OCI-LY7 (cell line): ENCODE results near the gene MCCC1. TPM values are rescaled to one million over a fixed set of nuclear protein-coding genes. Genes with fewer than 3 reads are reported as not detected.
"Not testable (repeated sequence)": the region's sequence is repeated elsewhere in the genome, so short reads cannot be mapped to it uniquely, and the experiment has no call there.

ENCODE experiments used
- BruUV-seq: library from RNA; stranded (reverse); fragments of 400-500 nt; replicated peaks from 2 replicates; lab custom pipeline; 2021; lab: Mats Ljungman, UMichigan
- CTCF ChIA-PET: fragments of 300-600 bp; sonication (Branson Sonifier 250); formaldehyde crosslinking; loops from one replicate; lab custom pipeline; 2022; ENCODE audit warnings: antibody characterized with exemption; ENCODE audit not compliant: unreplicated experiment; lab: Charles Lee
- POLR2A ChIA-PET: fragments of 300-600 bp; sonication (Branson Sonifier 250); formaldehyde crosslinking; loops from one replicate; lab custom pipeline; 2022; ENCODE audit warnings: antibody characterized with exemption; lab: Charles Lee
- DNase-seq: peaks from one replicate; pipeline ENCODE4 v3.0.0-alpha.2; 2015; ENCODE audit warnings: low spot score
- H2AFZ ChIP-seq: fragments of 200-600 bp; sonication (generic), shearing (Covaris generic); 2 replicates; pipeline ENCODE4 v1.6.1; 2014; ENCODE audit warnings: mild to moderate bottlenecking, antibody characterized with exemption, low read length, moderate library complexity
- H3K27ac ChIP-seq: fragments of 200-600 bp; sonication (generic); 2 replicates; pipeline ENCODE4 v1.5.1; 2014; ENCODE audit warnings: mixed run types, low read depth, mild to moderate bottlenecking, moderate library complexity, low read length, inconsistent platforms; ENCODE audit not compliant: poor library complexity, severe bottlenecking
- H3K36me3 ChIP-seq: fragments of 200-600 bp; sonication (generic); 2 replicates; pipeline ENCODE4 v1.6.1; 2014; ENCODE audit warnings: mild to moderate bottlenecking, antibody characterized with exemption, low read length, moderate library complexity, mixed read lengths; ENCODE audit not compliant: insufficient read depth
- H3K4me1 ChIP-seq: fragments of 200-600 bp; sonication (generic); 2 replicates; pipeline ENCODE4 v1.5.1; 2014; ENCODE audit warnings: mild to moderate bottlenecking, low read length; ENCODE audit not compliant: insufficient read depth, poor library complexity, severe bottlenecking
- H3K4me2 ChIP-seq: fragments of 200-600 bp; sonication (generic); 2 replicates; pipeline ENCODE4 v1.6.1; 2014; ENCODE audit warnings: mild to moderate bottlenecking, low read length
- H3K4me3 ChIP-seq: fragments of 200-600 bp; sonication (generic); 2 replicates; pipeline ENCODE4 v1.5.1; 2014; ENCODE audit warnings: mild to moderate bottlenecking, low read depth, low read length; ENCODE audit not compliant: poor library complexity, severe bottlenecking
- H3K79me2 ChIP-seq: fragments of 200-600 bp; sonication (generic); 2 replicates; pipeline ENCODE4 v1.6.1; 2016; ENCODE audit warnings: low read depth, mild to moderate bottlenecking, low read length, moderate library complexity, mixed read lengths; ENCODE audit not compliant: insufficient read depth
- H3K9me2 ChIP-seq: fragments of 200-600 bp; sonication (generic); 2 replicates; pipeline ENCODE4 v1.6.1; 2016; ENCODE audit warnings: mild to moderate bottlenecking, low read length, mixed read lengths; ENCODE audit not compliant: insufficient read depth
- H3K9me3 ChIP-seq: fragments of 200-600 bp; sonication (generic); 2 replicates; pipeline ENCODE4 v1.6.1; 2014; ENCODE audit warnings: mild to moderate bottlenecking, mixed run types, low read length, mixed read lengths
- H4K20me1 ChIP-seq: fragments of 200-600 bp; sonication (generic); 2 replicates; pipeline ENCODE4 v1.6.1; 2014; ENCODE audit warnings: mild to moderate bottlenecking, antibody characterized with exemption, low read length, moderate library complexity, mixed read lengths; ENCODE audit not compliant: insufficient read depth
- EZH2phosphoT487 ChIP-seq: fragments of 200-600 bp; sonication (generic); IDR thresholded peaks from 2 replicates; pipeline ENCODE4 v1.6.1; 2018; ENCODE audit warnings: low read depth, borderline replicate concordance, mild to moderate bottlenecking, mixed run types, antibody characterized with exemption, low read length, moderate library complexity, mixed read lengths
- intact Hi-C: fragments of 100-400 bp; cut with micrococcal nuclease; formaldehyde crosslinking; loops from one replicate; pipeline ENCODE4 v1.10.0; 2022; ENCODE audit not compliant: unreplicated experiment
- total RNA-seq, 2 experiments: library from RNA; depleted of rRNA in 1 of 2; stranded (reverse); fragments of >200 nt in 1 of 2; shearing (Covaris generic) in 1 of 2; gene quantifications; 2 replicates each; pipeline ENCODE4 v1.2.3, GENCODE V29; 2014 to 2022
- TF ChIP-seq, protein P1 (sequence below): fragments of 200-600 bp; sonication (generic); conservative IDR thresholded peaks from 2 replicates; pipeline ENCODE4 v1.5.1; 2014; ENCODE audit warnings: mild to moderate bottlenecking, antibody characterized with exemption, low read length, moderate library complexity, mixed read lengths

The MCCC1 gene
- total RNA-seq, 2 experiments from 2014 or later = 29.9 to 57.5 TPM

- peaks cover 97% of the 10 kb centered on the region for H3K36me3 ChIP-seq
- H3K27ac ChIP-seq = no peak overlapping the region
- H4K20me1 ChIP-seq = no peaks in the 10 kb centered on the region
- H3K4me1 ChIP-seq = no peaks in the 10 kb centered on the region
- intact Hi-C loops = no loop called here
- no peaks in the 10 kb centered on the region for H3K9me2 ChIP-seq
- no peak for DNase-seq
- BruUV-seq = no TSS peak
- peaks cover 11% of the 10 kb centered on the region for H3K9me3 ChIP-seq
- CTCF ChIA-PET = no interaction called here
- POLR2A ChIA-PET = interaction anchor here (0.9 to 1.9 kb wide), 2 partner anchors 13 to 25 kb away, joined by 4 to 8 read pairs; no protein-coding TSS in a partner anchor
- no peaks in the 10 kb centered on the region for H3K79me2 ChIP-seq
- H3K4me3 ChIP-seq = no peak overlapping the region
- TF ChIP-seq, protein P1, sequence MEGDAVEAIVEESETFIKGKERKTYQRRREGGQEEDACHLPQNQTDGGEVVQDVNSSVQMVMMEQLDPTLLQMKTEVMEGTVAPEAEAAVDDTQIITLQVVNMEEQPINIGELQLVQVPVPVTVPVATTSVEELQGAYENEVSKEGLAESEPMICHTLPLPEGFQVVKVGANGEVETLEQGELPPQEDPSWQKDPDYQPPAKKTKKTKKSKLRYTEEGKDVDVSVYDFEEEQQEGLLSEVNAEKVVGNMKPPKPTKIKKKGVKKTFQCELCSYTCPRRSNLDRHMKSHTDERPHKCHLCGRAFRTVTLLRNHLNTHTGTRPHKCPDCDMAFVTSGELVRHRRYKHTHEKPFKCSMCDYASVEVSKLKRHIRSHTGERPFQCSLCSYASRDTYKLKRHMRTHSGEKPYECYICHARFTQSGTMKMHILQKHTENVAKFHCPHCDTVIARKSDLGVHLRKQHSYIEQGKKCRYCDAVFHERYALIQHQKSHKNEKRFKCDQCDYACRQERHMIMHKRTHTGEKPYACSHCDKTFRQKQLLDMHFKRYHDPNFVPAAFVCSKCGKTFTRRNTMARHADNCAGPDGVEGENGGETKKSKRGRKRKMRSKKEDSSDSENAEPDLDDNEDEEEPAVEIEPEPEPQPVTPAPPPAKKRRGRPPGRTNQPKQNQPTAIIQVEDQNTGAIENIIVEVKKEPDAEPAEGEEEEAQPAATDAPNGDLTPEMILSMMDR = no peak
- no peak for TF ChIP-seq EZH2phosphoT487
- H2AFZ ChIP-seq = no peak overlapping the region
- H3K4me2 ChIP-seq = no peak overlapping the region
Measured at GRCh38 chr3:183070892-183071291, 28.4 kb downstream of the MCCC1 start.

DNA sequence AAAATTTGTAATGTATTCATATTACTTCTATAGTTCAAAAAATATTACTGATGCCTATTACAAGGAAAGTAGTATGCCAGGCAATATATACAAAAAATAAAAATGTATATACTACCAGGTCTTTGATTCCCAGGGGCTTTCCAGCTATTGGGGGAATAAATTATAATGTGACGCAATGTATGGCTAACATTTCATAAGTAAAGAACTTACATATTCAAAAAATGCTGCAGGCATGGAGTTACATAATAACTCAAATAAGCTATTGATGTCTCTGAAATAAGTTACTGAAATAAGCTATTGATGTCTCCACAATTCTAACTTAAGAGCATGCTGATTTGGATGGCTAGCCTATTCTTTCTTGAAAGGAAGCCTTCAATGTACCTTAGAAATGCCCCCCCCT is 30.2 kb downstream of the MCCC1 start:
- peaks cover 99% of the 10 kb centered on the region for H3K36me3 ChIP-seq
- POLR2A ChIA-PET = interaction anchor here (0.7 to 2.3 kb wide), 2 partner anchors 9 to 25 kb away, joined by 3 to 5 read pairs; no protein-coding TSS in a partner anchor
- no peaks in the 10 kb centered on the region for H3K79me2 ChIP-seq
- no peak for TF ChIP-seq EZH2phosphoT487
- no peak overlapping the region for H3K27ac ChIP-seq
- H2AFZ ChIP-seq = no peak overlapping the region
- no peak overlapping the region for H3K4me2 ChIP-seq
- H3K9me3 ChIP-seq = peaks cover 8% of the 10 kb centered on the region
- BruUV-seq = no TSS peak
- CTCF ChIA-PET = interaction anchor here (0.5 kb wide), 1 partner anchor 1529 kb away, joined by 3 read pairs; no protein-coding TSS in a partner anchor
- intact Hi-C loops = no loop called here
- DNase-seq = no peak
- H3K9me2 ChIP-seq = no peaks in the 10 kb centered on the region
- H4K20me1 ChIP-seq = no peaks in the 10 kb centered on the region
- H3K4me3 ChIP-seq = no peak overlapping the region
- no peaks in the 10 kb centered on the region for H3K4me1 ChIP-seq

- peaks cover 92% of the 10 kb centered on the region for H3K36me3 ChIP-seq
- H3K9me3 ChIP-seq, BruUV-seq, intact Hi-C loops, H3K9me2 ChIP-seq, H3K4me1 ChIP-seq, CTCF ChIA-PET, H4K20me1 ChIP-seq, H3K4me3 ChIP-seq, H2AFZ ChIP-seq, H3K4me2 ChIP-seq, POLR2A ChIA-PET, H3K79me2 ChIP-seq, DNase-seq, H3K27ac ChIP-seq: not testable (repeated sequence)
Measured at GRCh38 chr3:183066891-183067290, 32.4 kb downstream of the MCCC1 start.

DNA sequence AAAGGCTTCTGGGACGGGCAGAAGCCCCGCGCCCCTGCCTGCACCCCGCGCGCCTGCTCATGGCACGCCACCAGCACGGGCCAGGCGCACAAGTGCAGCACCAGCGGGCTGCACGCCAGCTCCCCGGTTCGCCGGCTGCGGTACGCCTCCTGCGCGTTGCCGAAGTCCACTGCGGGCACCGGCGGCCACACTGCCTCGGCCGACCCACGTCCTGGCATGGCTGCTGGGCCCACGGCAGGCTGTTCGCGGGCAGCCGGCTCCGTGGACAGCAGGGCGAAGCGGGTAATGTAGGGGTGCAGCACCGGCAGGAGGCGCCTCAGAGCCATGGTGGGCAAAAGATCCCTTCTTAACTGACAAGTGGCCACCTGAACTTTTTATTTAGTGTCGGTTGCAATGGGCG is 34.8 kb downstream of the MCCC1 start:
- peaks cover 74% of the 10 kb centered on the region for H3K36me3 ChIP-seq
- H3K4me3 ChIP-seq = no peak overlapping the region
- DNase-seq = no peak
- no peaks in the 10 kb centered on the region for H3K4me1 ChIP-seq
- no peaks in the 10 kb centered on the region for H3K79me2 ChIP-seq
- TF ChIP-seq, protein P1 = no peak
- TF ChIP-seq EZH2phosphoT487 = no peak
- CTCF ChIA-PET = no interaction called here
- no TSS peak for BruUV-seq
- intact Hi-C loops = no loop called here
- no peaks in the 10 kb centered on the region for H4K20me1 ChIP-seq
- no peak overlapping the region for H2AFZ ChIP-seq
- H3K9me3 ChIP-seq = peaks cover 8% of the 10 kb centered on the region
- H3K9me2 ChIP-seq = no peaks in the 10 kb centered on the region
- POLR2A ChIA-PET = interaction anchor here (0.7 kb wide), 1 partner anchor 13 kb away, joined by 3 read pairs; no protein-coding TSS in a partner anchor
- no peak overlapping the region for H3K27ac ChIP-seq
- no peak overlapping the region for H3K4me2 ChIP-seq
